Stomach smooth muscle (tissue), 2 donors: Measurements from ENCODE around the gene SLC15A2.
"Not testable (repeated sequence)": the region's sequence is repeated elsewhere in the genome, so short reads cannot be mapped to it uniquely, and the experiment has no call there.

ENCODE experiments used
- H3K27ac ChIP-seq: one replicate; pipeline ENCODE4 v1.7.0; 2013; ENCODE audit warnings: mild to moderate bottlenecking, low read length, inconsistent platforms
- H3K27me3 ChIP-seq, 2 donors: one replicate each; pipeline ENCODE4 v1.7.0; 2013; ENCODE audit warnings: low read length in 2 of 2; ENCODE audit not compliant: insufficient read depth in 2 of 2, control insufficient read depth in 1 of 2
- H3K36me3 ChIP-seq, 2 donors: one replicate each; pipeline ENCODE4 v1.7.0; 2013; ENCODE audit warnings: low read length in 2 of 2; ENCODE audit not compliant: control insufficient read depth in 2 of 2, insufficient read depth in 2 of 2
- H3K4me1 ChIP-seq: one replicate; pipeline ENCODE4 v1.7.0; 2013; ENCODE audit warnings: low read length; ENCODE audit not compliant: control insufficient read depth, insufficient read depth
- H3K4me3 ChIP-seq, 2 donors: one replicate each; pipeline ENCODE4 v1.7.0; 2013; ENCODE audit warnings: low read length in 2 of 2
- H3K9ac ChIP-seq, 2 donors: one replicate each; pipeline ENCODE4 v1.7.0; 2013; ENCODE audit warnings: low read length in 2 of 2, mild to moderate bottlenecking in 1 of 2
- H3K9me3 ChIP-seq, 2 donors: one replicate each; pipeline ENCODE4 v1.7.0; 2013; ENCODE audit warnings: low read length in 2 of 2; ENCODE audit not compliant: control insufficient read depth in 2 of 2
- donor health status: healthy.
- donor health status: Pancreatic carcinoma.

Gene SLC15A2

GRCh38 chr3:121894301-121894990 lies at the start of gene SLC15A2:
Gene SLC15A2 (plus strand): TSS chr3:121894401. CDS start chr3:121894477, 76 bp downstream.
- Histone ChIP-seq H3K27me3 (no peaks in the 10 kb centered on the region), H3K9ac (peak within 1 kb of the TSS in 1 of 2 donors; percentile 30), H3K4me3 (no peak within 1 kb of the TSS), H3K27ac (no peak within 1 kb of the TSS), H3K4me1 (peaks cover 3% of the 10 kb centered on the region), H3K9me3 (no peaks in the 10 kb centered on the region), H3K36me3 (no peaks in the 10 kb centered on the region)

GRCh38 chr3:121844892-121845291 lies 49.3 kb upstream of the SLC15A2 start:
- no peak overlapping the region for H3K27ac ChIP-seq
- H3K27me3 ChIP-seq: no peaks in the 10 kb centered on the region
- no peak overlapping the region for H3K9ac ChIP-seq
- H3K9me3 ChIP-seq: no peaks in the 10 kb centered on the region
- no peak overlapping the region for H3K4me3 ChIP-seq
- H3K36me3 ChIP-seq: peaks cover 0 to 2% of the 10 kb centered on the region in 2 donors
- H3K4me1 ChIP-seq: no peaks in the 10 kb centered on the region

GRCh38 chr3:121852256-121852655 lies 41.9 kb upstream of the SLC15A2 start:
- H3K9ac ChIP-seq: no peak overlapping the region
- H3K36me3 ChIP-seq: no peaks in the 10 kb centered on the region
- no peak overlapping the region for H3K27ac ChIP-seq
- no peaks in the 10 kb centered on the region for H3K9me3 ChIP-seq
- H3K27me3 ChIP-seq: no peaks in the 10 kb centered on the region
- no peak overlapping the region for H3K4me3 ChIP-seq
- H3K4me1 ChIP-seq: no peaks in the 10 kb centered on the region

- Histone ChIP-seq H3K4me3 (no peak overlapping the region), H3K36me3 (no peaks in the 10 kb centered on the region), H3K27ac (no peak overlapping the region), H3K9me3 (no peaks in the 10 kb centered on the region), H3K9ac (no peak overlapping the region), H3K4me1 (no peaks in the 10 kb centered on the region), H3K27me3 (no peaks in the 10 kb centered on the region)
Observed at GRCh38 chr3:121855555-121855954, 38.6 kb upstream of the SLC15A2 start.

- not testable (repeated sequence) for H3K27me3 ChIP-seq, H3K9ac ChIP-seq, H3K36me3 ChIP-seq, H3K4me1 ChIP-seq, H3K27ac ChIP-seq, H3K9me3 ChIP-seq, H3K4me3 ChIP-seq
Observed at GRCh38 chr3:121857778-121858177, 36.4 kb upstream of the SLC15A2 start.

GRCh38 chr3:121863247-121863646 lies 31.0 kb upstream of the SLC15A2 start:
- H3K27ac ChIP-seq, H3K36me3 ChIP-seq, H3K9ac ChIP-seq, H3K9me3 ChIP-seq, H3K27me3 ChIP-seq, H3K4me1 ChIP-seq, H3K4me3 ChIP-seq: not testable (repeated sequence)

- Histone ChIP-seq H3K9ac (no peak overlapping the region), H3K36me3 (no peaks in the 10 kb centered on the region), H3K27me3 (no peaks in the 10 kb centered on the region), H3K27ac (no peak overlapping the region), H3K9me3 (no peaks in the 10 kb centered on the region), H3K4me1 (no peaks in the 10 kb centered on the region), H3K4me3 (no peak overlapping the region)
Observed at GRCh38 chr3:121863801-121864200, 30.4 kb upstream of the SLC15A2 start.

- H3K36me3 ChIP-seq: no peaks in the 10 kb centered on the region
- no peak overlapping the region for H3K9ac ChIP-seq
- no peaks in the 10 kb centered on the region for H3K4me1 ChIP-seq
- H3K27ac ChIP-seq: no peak overlapping the region
- no peak overlapping the region for H3K4me3 ChIP-seq
- H3K27me3 ChIP-seq: no peaks in the 10 kb centered on the region
- no peaks in the 10 kb centered on the region for H3K9me3 ChIP-seq
Observed at GRCh38 chr3:121869736-121870135, 24.5 kb upstream of the SLC15A2 start.

- no peak overlapping the region for H3K9ac ChIP-seq
- no peaks in the 10 kb centered on the region for H3K27me3 ChIP-seq
- H3K36me3 ChIP-seq: no peaks in the 10 kb centered on the region
- H3K9me3 ChIP-seq: no peaks in the 10 kb centered on the region
- H3K27ac ChIP-seq: no peak overlapping the region
- H3K4me3 ChIP-seq: no peak overlapping the region
- H3K4me1 ChIP-seq: no peaks in the 10 kb centered on the region
Observed at GRCh38 chr3:121870717-121871116, 23.5 kb upstream of the SLC15A2 start.

GRCh38 chr3:121871430-121871829 lies 22.8 kb upstream of the SLC15A2 start:
- no peaks in the 10 kb centered on the region for H3K27me3 ChIP-seq
- H3K36me3 ChIP-seq: no peaks in the 10 kb centered on the region
- H3K4me3 ChIP-seq: no peak overlapping the region
- H3K4me1 ChIP-seq: no peaks in the 10 kb centered on the region
- H3K27ac ChIP-seq: no peak overlapping the region
- H3K9me3 ChIP-seq: no peaks in the 10 kb centered on the region
- H3K9ac ChIP-seq: no peak overlapping the region

GRCh38 chr3:121878411-121878810 lies 15.8 kb upstream of the SLC15A2 start:
- no peaks in the 10 kb centered on the region for H3K36me3 ChIP-seq
- H3K4me3 ChIP-seq: no peak overlapping the region
- H3K4me1 ChIP-seq: no peaks in the 10 kb centered on the region
- H3K9ac ChIP-seq: no peak overlapping the region
- no peaks in the 10 kb centered on the region for H3K9me3 ChIP-seq
- H3K27me3 ChIP-seq: no peaks in the 10 kb centered on the region
- no peak overlapping the region for H3K27ac ChIP-seq
